K562 (cell line): ENCODE measurements around the gene AIMP1. TPM values are rescaled to one million over a fixed set of nuclear protein-coding genes. Genes with fewer than 3 reads are reported as not detected.

Experiments used
- ATAC-seq: fragments of 200-7000 bp; cut with Tn5 transposase; 3 replicates; pipeline ENCODE4 v1.9.1; 2020; ENCODE audit warnings: moderate library complexity
- BruUV-seq: library from RNA; stranded (reverse); fragments of 400-500 nt; replicated peaks from 2 replicates; lab custom pipeline; 2021; lab: Mats Ljungman, UMichigan
- CTCF ChIA-PET: fragments of 300-600 bp; formaldehyde crosslinking; extraction: SDS; loops from one replicate; lab custom pipeline; 2021; ENCODE audit warnings: low intra/inter-chr PET ratio; lab: Yijun Ruan, JAX
- POLR2A ChIA-PET: fragments of 300-600, 350-650 bp; sonication (Branson Sonifier 250); formaldehyde crosslinking; extraction: SDS; loops from one replicate; lab custom pipeline; 2021; ENCODE audit warnings: antibody characterized with exemption, inconsistent platforms; lab: Yijun Ruan, JAX
- DNase-seq, 4 experiments: peaks; one replicate each; pipeline versions ENCODE4 v3.0.0 to v3.0.0-alpha.2; 2011 to 2018; ENCODE audit warnings: low spot score in 3 of 4, mixed read lengths in 3 of 4; ENCODE audit errors: extremely low read depth in 1 of 4
- FAIRE-seq: peaks from 2 replicates; lab custom pipeline; 2011; peaks lifted over from hg19 to GRCh38; lab: Jason Lieb, UNC
- H2AFZ ChIP-seq: 2 replicates; pipeline ENCODE4 v1.6.0; 2011; ENCODE audit warnings: low read depth, low read length, control low read depth, inconsistent platforms
- H3K27ac ChIP-seq: fragments of 200-600 bp; 3 replicates; pipeline ENCODE4 v1.8.0; 2011; ENCODE audit warnings: low read depth, mild to moderate bottlenecking, control low read depth, inconsistent platforms, low read length, moderate library complexity, mixed read lengths; ENCODE audit errors: extremely low read depth
- H3K27me3 ChIP-seq, 2 experiments: fragments of 300-600 bp in 1 of 2; 2 replicates in 1 of 2; 3 replicates in 1 of 2; pipeline versions ENCODE4 v1.6.0 to v1.8.0; 2011; ENCODE audit warnings: inconsistent platforms in 2 of 2, low read length in 2 of 2, mild to moderate bottlenecking in 1 of 2, mixed read lengths in 1 of 2, moderate library complexity in 1 of 2; ENCODE audit not compliant: control insufficient read depth in 2 of 2, insufficient read depth in 2 of 2
- H3K36me3 ChIP-seq: fragments of 300-600 bp; 3 replicates; pipeline ENCODE4 v1.8.0; 2011; ENCODE audit warnings: mild to moderate bottlenecking, low read length, inconsistent platforms; ENCODE audit not compliant: control insufficient read depth, insufficient read depth
- H3K4me1 ChIP-seq, 2 experiments: fragments of 200-600 bp in 1 of 2; replicated peaks in 1 of 2; 2 replicates in 1 of 2; 3 replicates in 1 of 2; pipeline versions ENCODE4 v1.5.1 to v1.8.0; 2011; ENCODE audit warnings: inconsistent platforms in 2 of 2, low read length in 2 of 2, mild to moderate bottlenecking in 1 of 2, mixed read lengths in 1 of 2, moderate library complexity in 1 of 2; ENCODE audit not compliant: control insufficient read depth in 2 of 2, insufficient read depth in 2 of 2
- H3K4me2 ChIP-seq: 2 replicates; pipeline ENCODE4 v1.6.1; 2011; ENCODE audit warnings: low read length, control low read depth, inconsistent platforms, mixed read lengths; ENCODE audit not compliant: insufficient read depth
- H3K4me3 ChIP-seq: fragments of 200-600 bp; sonication (generic), shearing (Covaris generic); 2 replicates; pipeline ENCODE4 v1.5.1; 2016; ENCODE audit warnings: control low read depth, inconsistent platforms
- H3K79me2 ChIP-seq: fragments of 200-600 bp; 3 replicates; pipeline ENCODE4 v1.8.0; 2011; ENCODE audit warnings: low read length, inconsistent platforms; ENCODE audit not compliant: control insufficient read depth, insufficient read depth
- H3K9ac ChIP-seq, 2 experiments: 2 replicates each; pipeline versions ENCODE4 v1.6.0 to v1.6.1; 2011; ENCODE audit warnings: low read depth in 2 of 2, low read length in 2 of 2, control low read depth in 1 of 2, inconsistent platforms in 1 of 2, mild to moderate bottlenecking in 1 of 2, mixed read lengths in 1 of 2; ENCODE audit not compliant: insufficient read depth in 1 of 2
- H3K9me1 ChIP-seq: one replicate; pipeline ENCODE4 v1.6.0; 2011; ENCODE audit warnings: inconsistent platforms, mild to moderate bottlenecking, low read length, moderate library complexity; ENCODE audit not compliant: control insufficient read depth, insufficient read depth
- H3K9me3 ChIP-seq: replicated peaks from 2 replicates; pipeline ENCODE4 v1.5.1; 2011; ENCODE audit warnings: low read depth, low read length, inconsistent platforms; ENCODE audit not compliant: control insufficient read depth, insufficient read depth
- H4K20me1 ChIP-seq: replicated peaks from 2 replicates; pipeline ENCODE4 v1.6.1; 2011; ENCODE audit warnings: low read length, inconsistent platforms, mixed read lengths; ENCODE audit not compliant: control insufficient read depth, insufficient read depth
- BRCA1 ChIP-seq, 2 experiments: fragments of 450-650 bp in 1 of 2; sonication (generic) in 1 of 2; formaldehyde crosslinking in 1 of 2; IDR thresholded peaks; 2 replicates each; pipeline versions ENCODE4 v1.5.0 to v1.6.1; 2017 to 2020; ENCODE audit warnings: mild to moderate bottlenecking in 1 of 2, missing genetic modification reagents in 1 of 2
- HMG20B ChIP-seq: fragments of 250-450 bp; sonication (Bioruptor Pico); IDR thresholded peaks from 2 replicates; pipeline ENCODE4 v1.5.0; 2021; ENCODE audit warnings: mild to moderate bottlenecking
- KDM4B ChIP-seq, 2 experiments: fragments of 450-650 bp in 1 of 2; sonication (generic) in 1 of 2; IDR thresholded peaks; 2 replicates each; pipeline ENCODE4 v1.6.1; 2016 to 2017; ENCODE audit warnings: borderline replicate concordance in 2 of 2, antibody characterized with exemption in 1 of 2, low read depth in 1 of 2, mild to moderate bottlenecking in 1 of 2
- RAD21 ChIP-seq, 2 experiments: fragments of 250-450 bp in 1 of 2; fragments of 450-650 bp in 1 of 2; sonication (Bioruptor Pico) in 1 of 2; formaldehyde crosslinking in 1 of 2; IDR thresholded peaks in 1 of 2; conservative IDR thresholded peaks in 1 of 2; 2 replicates each; pipeline versions ENCODE4 v1.4.0 to v1.8.0; 2020 to 2022; ENCODE audit warnings: mild to moderate bottlenecking in 2 of 2, moderate library complexity in 1 of 2
- SAP30 ChIP-seq: fragments of 200-600 bp; sonication (generic); IDR thresholded peaks from 2 replicates; pipeline ENCODE4 v1.6.1; 2012; ENCODE audit warnings: borderline replicate concordance, low read depth, mild to moderate bottlenecking, moderate library complexity, low read length, control low read depth, inconsistent platforms; ENCODE audit not compliant: insufficient read depth, poor library complexity, severe bottlenecking
- ZNF347 ChIP-seq: fragments of 450-650 bp; formaldehyde crosslinking; IDR thresholded peaks from 2 replicates; pipeline ENCODE4 v1.4.0; 2020; ENCODE audit warnings: low read depth, mild to moderate bottlenecking, moderate library complexity
- ZNF584 ChIP-seq: fragments of 200-800 bp; sonication (Bioruptor generic); IDR thresholded peaks from 2 replicates; pipeline ENCODE4 v1.6.1; 2016; ENCODE audit warnings: low read depth, mild to moderate bottlenecking, missing genetic modification characterization, missing compliant biosample characterization
- WGBS: fragments of 100-300 bp; shearing (Covaris generic); methylation state at CpG from one replicate; pipeline ENCODE4 v1.1.6; 2016; ENCODE audit warnings: low coverage, mixed read lengths; ENCODE audit not compliant: insufficient coverage; ENCODE audit errors: missing lambda C conversion rate; 5-methylcytosine and 5-hydroxymethylcytosine counted together
- in situ Hi-C: fragments of 300-500 bp; cut with MboI; formaldehyde crosslinking; loops from 4 replicates; pipeline ENCODE4 v1.15.0; 2018; ENCODE audit warnings: inconsistent platforms, mixed read lengths
- intact Hi-C: fragments of 100-400 bp; cut with micrococcal nuclease; formaldehyde crosslinking; loops from 2 replicates; pipeline ENCODE4 v1.14.2; 2022
- polyA plus RNA-seq, 8 experiments: library from polyadenylated mRNA; depleted of rRNA in 4 of 8; stranded (reverse) in 5 of 8; unstranded in 3 of 8; fragments of >200 nt; fragmentation: Nextera tagmentation in 2 of 8; fragmentation: Illumina TruSeq in 1 of 8; extraction: Ambion mirVana in 2 of 8; extraction: Trizol in 1 of 8; gene quantifications; 2 replicates each; pipeline versions ENCODE4 v1.2.1 to v1.2.3, GENCODE V29; 2011 to 2014; ENCODE audit warnings: inconsistent platforms in 1 of 8, missing spikeins in 1 of 8
- total RNA-seq, 7 experiments: library from RNA; depleted of rRNA in 6 of 7; stranded (reverse); fragments of >200 nt in 6 of 7; fragmentation: Illumina TruSeq in 2 of 7; extraction: Trizol in 2 of 7; gene quantifications; 2 replicates each; pipeline versions ENCODE4 v1.2.1 to v1.2.3, GENCODE V29; 2011 to 2021; ENCODE audit warnings: low replicate concordance in 1 of 7
- TF ChIP-seq, protein P1 (sequence below): fragments of 200-800 bp; sonication (Bioruptor generic); IDR thresholded peaks from 2 replicates; pipeline ENCODE4 v1.6.1; 2017; ENCODE audit warnings: missing genetic modification characterization, missing compliant biosample characterization
- TF ChIP-seq, protein P2 (sequence below), 3 experiments: IDR thresholded peaks in 2 of 3; conservative IDR thresholded peaks in 1 of 3; 2 replicates each; pipeline ENCODE4 v1.5.1; 2011 to 2012; ENCODE audit warnings: low read length in 3 of 3, mild to moderate bottlenecking in 3 of 3, control low read depth in 2 of 3, improper control_type of control experiment in 1 of 3, inconsistent platforms in 1 of 3, low read depth in 1 of 3, mixed read lengths in 1 of 3, moderate library complexity in 1 of 3; ENCODE audit not compliant: insufficient read depth in 2 of 3

AIMP1 gene
- total and polyA plus RNA-seq, 9 of the 15 experiments (the other 6 are each of a cell fraction or from before 2014, with no cell fraction given): 39.9 to 141 (median 70.1) TPM

DNA sequence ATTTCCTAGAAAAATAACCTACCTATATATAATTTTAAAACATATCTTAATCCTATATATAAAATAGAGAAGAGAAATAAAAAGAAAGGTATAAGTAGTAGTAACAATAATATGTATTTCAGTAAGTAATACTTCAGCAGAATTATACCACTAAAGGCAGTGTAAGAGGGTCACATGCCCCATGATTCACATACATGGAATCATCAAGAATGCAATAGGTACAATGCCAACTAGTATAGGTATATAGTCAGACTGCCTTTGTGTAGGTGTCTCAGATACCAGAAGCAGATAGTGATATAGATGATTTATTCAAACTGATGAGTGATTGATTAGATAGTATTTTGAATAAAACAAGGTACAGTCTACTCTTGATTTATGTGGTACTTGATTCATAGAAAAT is 9.4 kb downstream of the AIMP1 start (continued):
- no peak for TF ChIP-seq KDM4B (IDR thresholded peaks at IDR 0.05; ENCODE audit: borderline replicate concordance in 2 of 2, low read depth in 1 of 2)
- TF ChIP-seq ZNF584 (CRISPR knock-in tag): no peak
- TF ChIP-seq ZNF347 (CRISPR knock-in tag): no peak

DNA sequence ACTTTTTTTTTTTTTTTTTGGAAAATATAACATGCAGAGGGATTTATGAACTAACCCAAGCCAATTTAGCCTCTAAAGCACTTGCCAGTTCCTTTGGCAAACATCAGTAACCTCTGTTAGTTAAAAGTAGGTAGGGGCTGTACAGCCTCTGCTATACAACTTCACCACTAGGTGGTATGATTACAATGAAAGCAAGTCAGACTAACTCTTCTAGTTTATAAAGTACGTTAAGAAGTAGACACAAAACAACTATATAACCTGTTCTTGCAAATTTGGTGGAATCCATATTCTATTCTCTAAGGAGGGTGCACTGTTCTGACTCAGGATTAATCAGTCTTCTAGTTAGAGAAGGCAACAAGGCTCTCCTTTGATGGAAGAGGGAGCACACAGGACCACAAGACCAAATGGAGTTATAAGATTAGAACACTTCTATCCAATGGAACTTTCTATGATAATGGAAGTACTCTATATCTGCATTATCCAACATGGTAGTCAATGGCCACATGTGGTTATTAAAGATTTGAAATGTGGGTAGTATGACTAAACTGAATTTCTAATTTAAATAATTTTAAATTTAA is 12.8 kb downstream of the AIMP1 start:
- whole genome bisulfite sequencing: 13% methylated on average over 1 of the region's 1 CpG
- POLR2A ChIA-PET: interaction anchor here (1.3 kb wide), 1 partner anchor 13 kb away, joined by 8 read pairs; the partner anchor contains the start of genes AIMP1 and TBCK
- peak; percentile 69 for FAIRE-seq
- TF ChIP-seq SAP30: no peak
- TF ChIP-seq HMG20B (CRISPR knock-in tag): no peak
- TF ChIP-seq, protein P1, sequence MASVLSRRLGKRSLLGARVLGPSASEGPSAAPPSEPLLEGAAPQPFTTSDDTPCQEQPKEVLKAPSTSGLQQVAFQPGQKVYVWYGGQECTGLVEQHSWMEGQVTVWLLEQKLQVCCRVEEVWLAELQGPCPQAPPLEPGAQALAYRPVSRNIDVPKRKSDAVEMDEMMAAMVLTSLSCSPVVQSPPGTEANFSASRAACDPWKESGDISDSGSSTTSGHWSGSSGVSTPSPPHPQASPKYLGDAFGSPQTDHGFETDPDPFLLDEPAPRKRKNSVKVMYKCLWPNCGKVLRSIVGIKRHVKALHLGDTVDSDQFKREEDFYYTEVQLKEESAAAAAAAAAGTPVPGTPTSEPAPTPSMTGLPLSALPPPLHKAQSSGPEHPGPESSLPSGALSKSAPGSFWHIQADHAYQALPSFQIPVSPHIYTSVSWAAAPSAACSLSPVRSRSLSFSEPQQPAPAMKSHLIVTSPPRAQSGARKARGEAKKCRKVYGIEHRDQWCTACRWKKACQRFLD (CRISPR knock-in tag): no peak
- TF ChIP-seq, protein P2, sequence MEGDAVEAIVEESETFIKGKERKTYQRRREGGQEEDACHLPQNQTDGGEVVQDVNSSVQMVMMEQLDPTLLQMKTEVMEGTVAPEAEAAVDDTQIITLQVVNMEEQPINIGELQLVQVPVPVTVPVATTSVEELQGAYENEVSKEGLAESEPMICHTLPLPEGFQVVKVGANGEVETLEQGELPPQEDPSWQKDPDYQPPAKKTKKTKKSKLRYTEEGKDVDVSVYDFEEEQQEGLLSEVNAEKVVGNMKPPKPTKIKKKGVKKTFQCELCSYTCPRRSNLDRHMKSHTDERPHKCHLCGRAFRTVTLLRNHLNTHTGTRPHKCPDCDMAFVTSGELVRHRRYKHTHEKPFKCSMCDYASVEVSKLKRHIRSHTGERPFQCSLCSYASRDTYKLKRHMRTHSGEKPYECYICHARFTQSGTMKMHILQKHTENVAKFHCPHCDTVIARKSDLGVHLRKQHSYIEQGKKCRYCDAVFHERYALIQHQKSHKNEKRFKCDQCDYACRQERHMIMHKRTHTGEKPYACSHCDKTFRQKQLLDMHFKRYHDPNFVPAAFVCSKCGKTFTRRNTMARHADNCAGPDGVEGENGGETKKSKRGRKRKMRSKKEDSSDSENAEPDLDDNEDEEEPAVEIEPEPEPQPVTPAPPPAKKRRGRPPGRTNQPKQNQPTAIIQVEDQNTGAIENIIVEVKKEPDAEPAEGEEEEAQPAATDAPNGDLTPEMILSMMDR (IDR thresholded peaks at IDR 0.05 in 2 of 3, conservative IDR thresholded peaks at IDR 0.05 in 1 of 3; ENCODE audit: insufficient read depth in 2 of 3, low read depth in 1 of 3, low read length in 3 of 3): peak; percentile 30 to 54 (median 45); a peak in 5 of 6 replicates
- TF ChIP-seq RAD21 (CRISPR knock-in tag; conservative IDR thresholded peaks at IDR 0.05 in 1 of 2, IDR thresholded peaks at IDR 0.05 in 1 of 2): peak in 1 of 2 experiments; percentile 27; a peak in 2 of 4 replicates
- TF ChIP-seq BRCA1 (IDR thresholded peaks at IDR 0.05): no peak
- no peak for TF ChIP-seq BRCA1 (CRISPR knock-in tag; IDR thresholded peaks at IDR 0.05)

More for the DNA sequence above, 12.8 kb downstream of the AIMP1 start:
- no peaks in the 10 kb centered on the region for H4K20me1 ChIP-seq
- no peaks in the 10 kb centered on the region for H3K9me1 ChIP-seq
- ATAC-seq (peak; percentile 95), DNase-seq (peak; percentile 27 to 36 (median 30))
- no peak overlapping the region for H3K4me3 ChIP-seq
- no peaks in the 10 kb centered on the region; the same call in 1 of the 2 replicates for H3K9me3 ChIP-seq
- no peak overlapping the region for H3K4me2 ChIP-seq
- no peaks in the 10 kb centered on the region for H3K4me1 ChIP-seq
- in situ Hi-C loops: no loop called here
- H2AFZ ChIP-seq: no peak overlapping the region
- intact Hi-C loops: no loop called here
- peaks cover 7% of the 10 kb centered on the region; the same call in 1 of the 3 replicates for H3K79me2 ChIP-seq
- H3K36me3 ChIP-seq: peaks cover 90% of the 10 kb centered on the region
- no peak overlapping the region for H3K27ac ChIP-seq
- H3K9ac ChIP-seq: no peak overlapping the region
- CTCF ChIA-PET: interaction anchor here (0.6 kb wide), 3 partner anchors 175 to 1305 kb away, joined by 3 to 7 read pairs (median 4); no protein-coding TSS in a partner anchor
- H3K27me3 ChIP-seq: no peaks in the 10 kb centered on the region
- no TSS peak for BruUV-seq
